GM21447 (cell line): ENCODE data around the gene SULT1C3.
A peak's percentile ranks its signal among the peaks of the same experiment; 100 is the strongest.

Experiments
- ATAC-seq: cut with Tn5 transposase; IDR thresholded peaks from one replicate; pipeline ENCODE4 v1.9.1; 2021; ENCODE audit not compliant: unreplicated experiment

The SULT1C3 gene

GRCh38 chr2:108301558-108301957 is 61.8 kb downstream of the SULT1C3 start:
- ATAC-seq, result no peak

- ATAC-seq, result peak; percentile 79
Observed at GRCh38 chr2:108304975-108305374, 65.2 kb downstream of the SULT1C3 start.

- ATAC-seq, result no peak
Observed at GRCh38 chr2:108305901-108306300, 66.1 kb downstream of the SULT1C3 start.

- no peak for ATAC-seq
Observed at GRCh38 chr2:108309903-108310302, 70.1 kb downstream of the SULT1C3 start.
